SK-N-SH treated with all-trans-retinoic acid at 6 μM for 48 hours (cell line): Measurements from ENCODE around the gene GRM5.

Source experiments
- ISL1 ChIP-seq: fragments of 250-450 bp; sonication (Bioruptor Pico); IDR thresholded peaks from 2 replicates; pipeline ENCODE4 v2.1.2; 2022; ENCODE audit warnings: mild to moderate bottlenecking, moderate library complexity
- PATZ1 ChIP-seq: fragments of 250-450 bp; sonication (Bioruptor Pico); IDR thresholded peaks from 2 replicates; pipeline ENCODE4 v1.8.0; 2020; ENCODE audit warnings: mild to moderate bottlenecking, moderate library complexity, borderline replicate concordance
- ZFP30 ChIP-seq: fragments of 450-650 bp; formaldehyde crosslinking; IDR thresholded peaks from 2 replicates; pipeline ENCODE4 v1.5.0; 2022; ENCODE audit warnings: mild to moderate bottlenecking, moderate library complexity
- ZNF70 ChIP-seq: fragments of 450-650 bp; formaldehyde crosslinking; IDR thresholded peaks from 2 replicates; pipeline ENCODE4 v1.5.0; 2020; ENCODE audit warnings: mild to moderate bottlenecking, moderate library complexity
- ZNF8 ChIP-seq: fragments of 450-650 bp; formaldehyde crosslinking; IDR thresholded peaks from 2 replicates; pipeline ENCODE4 v1.5.0; 2020; ENCODE audit warnings: mild to moderate bottlenecking, moderate library complexity

GRCh38 chr11:88454881-88455280 lies 610.9 kb downstream of the GRM5 start:
- TF ChIP-seq ISL1 (CRISPR knock-in tag) (no peak), ZNF8 (CRISPR knock-in tag) (no peak), ZNF70 (CRISPR knock-in tag) (no peak), ZFP30 (CRISPR knock-in tag) (no peak), PATZ1 (CRISPR knock-in tag) (no peak)
